Measurements from ENCODE around the gene C8G. TPM values are rescaled to one million over a fixed set of nuclear protein-coding genes. Genes with fewer than 3 reads are reported as not detected.

Gene C8G
- polyA plus RNA-seq (2013, experiment 1 of 2; ENCODE audit: insufficient read length): not detected
- not detected for polyA plus RNA-seq (2013, experiment 2 of 2; ENCODE audit: insufficient read length)

DNA sequence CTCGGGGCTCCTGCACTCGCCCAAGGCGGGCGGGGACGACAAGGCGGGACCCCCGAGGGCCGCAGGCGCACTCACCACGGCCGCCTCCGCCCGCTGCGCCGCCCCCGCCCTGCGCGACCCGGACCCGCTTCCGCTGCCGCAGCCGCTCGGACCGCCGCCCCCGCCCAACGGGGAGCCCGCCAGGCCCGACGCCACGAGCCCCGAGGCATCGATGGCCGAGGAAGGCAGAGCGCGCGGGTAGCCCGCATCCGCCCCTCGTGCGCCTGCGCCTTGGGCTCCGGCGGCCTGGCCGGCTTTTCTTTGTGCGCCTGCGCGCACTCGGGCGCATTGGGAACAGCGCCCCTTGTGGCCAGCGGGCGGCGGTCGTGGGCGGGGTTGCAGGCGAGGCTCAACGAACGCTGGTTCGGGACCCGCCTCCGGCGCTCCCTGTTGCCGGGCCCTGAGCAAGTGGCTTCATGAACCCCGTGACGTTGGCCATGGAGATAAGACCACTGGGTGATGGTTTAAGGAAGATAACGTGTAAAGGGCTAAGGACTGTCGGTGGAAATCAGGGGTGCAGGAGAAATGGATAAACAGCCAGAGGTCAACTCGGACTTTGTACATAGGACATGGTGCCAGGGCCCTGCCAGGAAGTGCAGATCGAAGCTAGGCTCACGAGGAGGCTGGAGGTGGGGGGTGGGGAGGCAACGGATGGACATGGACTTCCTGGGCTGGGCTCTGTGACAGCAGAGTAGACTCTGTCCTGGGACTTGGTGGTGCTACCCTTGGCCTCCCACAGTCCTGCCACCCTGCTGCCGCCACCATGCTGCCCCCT, at the start of gene C8G, which contains the start of gene FBXW5:
C8G (plus strand) TSS at position 725 of the 814 bp plus-strand sequence; CDS start at position 803, 78 bp downstream.
FBXW5 (minus strand) TSS at position 220 of the 814 bp plus-strand sequence. CDS start 655 bp downstream, outside the sequence.
- peak; percentile 95 for DNase-seq

DNA sequence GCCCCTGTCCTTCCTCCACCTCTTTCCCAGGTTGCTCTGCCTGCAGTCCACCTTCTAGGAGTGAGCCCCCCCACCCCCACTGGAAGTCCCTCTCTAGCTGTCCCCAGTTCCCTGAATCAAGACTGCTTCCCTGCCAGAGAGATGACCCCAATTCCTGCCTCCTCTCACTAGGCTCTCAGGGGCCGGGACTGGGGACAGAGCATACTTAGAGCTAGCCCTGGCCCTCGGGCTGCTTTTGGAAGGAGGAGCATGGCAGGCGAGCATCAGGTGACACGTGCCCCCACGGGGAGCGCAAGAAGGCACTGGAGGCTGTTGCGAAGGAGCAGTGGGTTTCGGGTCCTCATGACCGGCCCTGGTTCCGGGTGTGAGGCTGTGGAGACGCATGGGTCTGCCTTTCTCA, 49.0 kb upstream of the C8G start:
- DNase-seq: no peak

DNA sequence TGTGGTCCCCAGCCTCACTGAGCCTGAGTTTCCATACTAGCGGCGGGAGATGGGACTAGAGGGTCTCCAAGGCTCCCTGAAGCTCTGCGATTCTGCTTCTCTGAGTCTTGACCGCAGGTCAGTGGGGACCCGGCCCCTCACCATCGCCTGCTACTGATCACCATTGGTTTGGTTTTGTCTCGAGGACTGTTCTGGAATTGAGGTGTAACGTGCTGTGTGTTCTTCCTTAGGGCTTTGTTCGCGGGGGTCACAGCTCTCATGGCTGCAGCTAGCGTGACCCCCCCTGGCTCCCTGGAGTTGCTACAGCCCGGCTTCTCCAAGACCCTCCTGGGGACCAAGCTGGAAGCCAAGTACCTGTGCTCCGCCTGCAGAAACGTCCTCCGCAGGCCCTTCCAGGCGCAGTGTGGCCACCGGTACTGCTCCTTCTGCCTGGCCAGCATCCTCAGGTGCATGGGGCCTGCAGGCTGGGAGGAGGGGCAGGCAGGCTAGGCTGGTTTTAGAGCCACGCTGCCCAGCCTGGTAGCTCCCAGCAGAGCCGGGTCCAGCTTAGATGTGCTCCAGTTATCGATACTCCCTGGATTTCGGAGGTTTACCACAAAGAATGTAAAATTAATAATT, 46.5 kb upstream of the C8G start:
- no peak for DNase-seq

DNA sequence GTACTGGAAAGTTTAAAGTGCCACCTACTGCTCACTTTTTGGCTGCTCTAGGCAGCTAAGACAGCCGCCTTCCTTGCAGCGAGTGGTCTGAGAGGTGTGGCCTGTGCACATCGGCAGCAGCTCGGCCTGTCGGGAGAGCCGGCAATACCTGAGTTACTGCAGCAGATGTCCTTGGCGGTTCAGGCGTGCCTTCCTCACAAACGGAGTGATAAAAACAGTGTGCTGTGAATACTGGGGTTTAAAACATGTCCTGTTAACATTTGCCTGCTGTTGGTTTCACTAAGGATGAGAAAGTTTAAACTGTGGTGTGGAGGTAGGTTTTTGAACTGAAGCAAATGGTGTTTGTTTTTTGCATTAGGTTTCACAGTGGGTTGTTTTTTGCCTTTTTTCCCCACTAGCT, 45.8 kb upstream of the C8G start:
- no peak for DNase-seq

DNA sequence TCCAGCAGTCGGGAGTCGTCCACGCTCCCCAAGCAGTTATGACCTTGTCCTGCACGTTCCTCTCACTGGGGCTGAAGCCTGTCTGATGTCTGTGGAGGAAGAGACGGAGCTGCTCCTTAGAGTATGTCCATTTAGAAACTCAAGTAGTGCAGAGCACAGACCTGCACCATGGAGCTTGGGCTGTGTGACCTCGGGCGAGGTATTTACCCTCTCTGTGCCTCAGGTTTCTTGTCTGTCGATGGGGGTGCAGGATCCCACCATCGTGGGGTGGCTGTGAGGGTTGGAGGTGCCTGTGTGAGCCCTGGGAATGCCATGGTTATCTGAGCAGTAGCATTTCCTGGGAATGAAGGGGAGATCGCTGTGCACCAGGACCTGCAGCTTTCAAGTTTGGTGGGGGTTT, 44.5 kb upstream of the C8G start:
- DNase-seq: no peak

DNA sequence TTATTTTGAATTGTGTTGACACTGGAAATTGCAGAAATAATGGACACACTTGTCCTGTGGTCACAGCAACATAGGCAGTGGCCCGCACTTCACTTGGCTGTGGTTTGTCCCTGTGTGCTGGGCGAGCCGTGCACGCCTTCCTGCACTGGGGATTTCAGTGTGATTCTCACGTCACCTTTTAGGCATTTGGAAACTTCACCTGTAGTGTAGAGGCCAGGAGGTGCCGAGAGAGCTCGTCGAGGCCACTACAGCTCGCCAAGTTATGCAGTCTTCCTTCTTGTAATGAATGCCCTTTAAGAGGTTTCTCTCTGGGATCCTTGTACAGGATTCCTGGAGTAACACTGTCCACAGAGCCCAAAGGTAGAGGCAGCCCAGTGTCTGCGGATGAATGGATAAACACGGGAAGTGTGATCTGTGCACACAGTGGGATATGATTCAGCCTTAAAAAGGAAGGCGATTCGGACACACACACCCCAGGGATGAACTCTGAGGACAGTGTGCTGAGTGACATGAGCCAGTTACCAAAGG, 44.0 kb upstream of the C8G start:
- no peak for DNase-seq

DNA sequence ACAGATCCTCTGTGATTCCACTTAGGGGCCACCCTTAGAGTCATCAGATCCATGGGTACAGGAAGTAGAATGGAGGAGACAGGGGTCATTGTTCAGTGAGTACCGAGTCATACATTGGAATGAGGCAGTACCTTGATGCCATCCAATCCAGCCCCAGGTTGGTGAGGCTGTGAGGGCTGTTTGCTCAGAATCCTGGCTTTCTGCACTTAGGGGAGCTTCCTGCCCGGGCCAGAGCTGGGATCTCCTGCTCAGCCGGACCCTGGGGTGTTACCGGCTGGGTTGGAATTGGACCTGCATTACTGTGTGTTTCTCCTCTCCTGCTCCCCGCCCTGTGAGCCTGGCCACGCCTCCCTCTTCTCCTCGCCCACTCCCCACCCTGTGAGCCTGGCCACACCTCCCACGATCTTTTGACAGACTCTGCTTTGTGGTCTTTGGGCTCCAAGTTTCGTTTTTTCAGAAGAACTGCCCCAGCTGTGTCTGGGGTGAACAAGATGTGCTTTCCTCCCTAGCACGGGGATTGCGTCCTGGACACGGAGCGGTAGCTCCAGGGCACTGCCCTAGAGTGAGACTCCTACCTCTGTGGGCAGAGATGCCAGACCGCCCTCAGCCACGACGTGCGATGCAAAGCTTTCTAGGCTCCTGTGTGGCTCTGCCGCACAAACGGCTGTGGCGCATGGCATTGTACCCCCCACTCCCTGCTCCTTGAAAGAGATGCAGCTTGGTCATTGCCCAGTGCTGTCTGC, 43.4 kb upstream of the C8G start:
- DNase-seq: no peak

DNA sequence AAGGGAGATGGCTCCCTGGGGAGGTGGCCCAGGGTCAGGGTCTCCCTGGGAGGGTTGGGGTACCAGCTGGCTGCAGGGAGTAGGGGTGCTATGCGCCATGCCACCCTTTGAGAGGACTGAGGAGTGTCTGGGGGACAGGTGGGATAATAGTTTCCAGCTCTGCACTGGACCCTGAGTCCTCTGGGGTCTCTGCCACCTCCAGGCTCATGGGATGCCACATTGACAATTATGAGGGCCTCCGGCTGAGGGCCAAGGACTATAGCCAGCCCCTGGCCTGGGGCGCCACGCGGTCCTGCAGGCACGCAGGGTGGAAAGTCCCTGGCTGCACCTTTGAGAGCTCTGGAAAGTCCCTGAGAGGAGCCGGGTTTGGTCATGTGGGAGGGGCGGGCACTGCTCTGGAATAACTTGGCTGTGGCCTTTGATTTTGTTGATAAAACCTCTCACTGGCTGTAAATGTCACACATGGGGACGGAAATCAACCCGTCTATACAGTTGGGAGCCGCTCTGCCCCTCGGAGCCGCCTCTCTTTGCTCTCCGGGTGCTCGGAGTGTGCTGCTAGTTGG, 42.7 kb upstream of the C8G start:
- no peak for DNase-seq

DNA sequence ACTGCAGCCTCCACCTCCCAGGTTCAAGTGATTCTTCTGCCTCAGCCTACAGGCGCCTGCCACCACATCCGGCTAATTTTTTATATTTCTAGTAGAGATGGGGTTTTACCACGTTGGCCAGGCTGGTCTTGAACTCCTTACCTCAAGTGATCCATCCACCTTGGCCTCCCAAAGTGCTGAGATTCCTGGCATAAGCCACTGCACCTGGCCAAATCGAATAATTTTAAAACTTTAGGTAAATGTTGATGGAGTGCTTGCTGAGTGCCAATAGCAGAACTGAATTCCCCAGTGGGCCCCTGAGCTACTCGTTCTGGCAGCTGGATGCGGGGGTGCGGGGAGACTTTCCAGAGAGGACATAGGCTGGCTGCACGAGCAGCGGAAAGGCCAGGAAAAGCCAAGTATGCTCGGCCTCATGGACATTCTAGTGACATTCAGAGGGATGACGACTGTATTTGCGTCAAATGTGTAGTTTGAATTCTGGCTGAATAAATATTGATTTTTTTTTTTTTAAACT, 41.9 kb upstream of the C8G start:
- DNase-seq: no peak

DNA sequence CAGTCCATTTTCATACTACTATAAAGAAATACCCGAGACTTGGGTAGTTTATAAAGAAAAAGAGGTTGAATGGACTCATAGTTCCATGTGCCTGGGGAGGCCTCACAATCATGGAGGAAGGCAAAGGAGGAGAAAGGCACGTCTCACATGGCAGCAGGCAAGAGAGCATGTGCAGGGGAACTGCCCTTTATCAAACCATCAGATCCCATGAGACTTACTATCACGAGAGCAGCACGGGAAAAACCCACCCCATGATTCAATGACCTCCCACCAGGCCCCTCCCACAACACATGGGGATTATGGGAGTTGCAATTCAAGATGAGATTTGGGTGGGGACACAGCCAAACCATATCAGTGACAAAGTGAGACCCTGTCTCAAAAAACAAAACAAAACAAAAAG, 38.8 kb upstream of the C8G start:
- no peak for DNase-seq

DNA sequence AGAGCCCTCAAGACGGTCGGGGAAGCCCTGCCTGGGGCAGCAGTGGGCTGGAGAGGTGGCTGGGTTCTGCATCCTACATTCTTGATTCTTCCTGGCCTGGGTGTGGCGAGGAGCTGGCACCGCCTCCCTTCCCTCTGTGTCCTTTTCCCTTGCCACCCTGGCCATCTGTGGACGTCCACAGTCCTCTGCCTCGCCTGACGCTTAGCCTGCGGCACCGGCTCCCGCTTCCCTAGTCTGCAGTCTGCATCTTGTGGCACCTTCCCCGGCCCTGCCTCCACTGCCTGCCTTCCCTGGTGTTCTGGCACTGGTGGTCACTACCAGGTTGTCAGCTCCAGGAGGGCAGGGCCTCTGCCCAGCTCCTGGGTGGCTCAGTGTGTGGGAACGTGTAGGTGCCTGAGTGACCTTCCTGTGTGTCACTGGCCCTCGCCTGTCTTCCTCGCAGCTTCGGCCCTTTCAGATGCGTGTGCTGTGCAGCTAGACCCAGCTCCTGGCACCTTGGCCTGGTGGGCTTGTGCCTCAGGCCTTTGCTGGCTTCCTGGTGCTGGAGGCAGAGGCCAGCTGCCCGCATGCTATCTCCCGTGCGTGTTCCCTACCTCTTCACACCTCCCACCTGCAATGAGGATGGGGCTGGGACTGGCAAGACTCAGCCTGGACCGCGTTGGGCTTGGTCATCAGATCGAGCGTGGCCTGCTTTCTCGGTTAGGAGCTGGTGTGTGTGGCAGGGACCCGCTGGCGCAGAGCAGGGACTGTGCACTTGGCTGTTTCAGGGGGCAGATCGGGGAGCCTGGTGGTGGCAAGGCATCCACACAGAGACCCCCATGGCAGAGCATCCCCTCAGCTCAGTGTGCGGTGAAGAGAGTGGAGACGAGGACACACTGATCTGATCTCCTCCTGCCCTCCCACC, 37.8 kb upstream of the C8G start:
- DNase-seq: no peak

DNA sequence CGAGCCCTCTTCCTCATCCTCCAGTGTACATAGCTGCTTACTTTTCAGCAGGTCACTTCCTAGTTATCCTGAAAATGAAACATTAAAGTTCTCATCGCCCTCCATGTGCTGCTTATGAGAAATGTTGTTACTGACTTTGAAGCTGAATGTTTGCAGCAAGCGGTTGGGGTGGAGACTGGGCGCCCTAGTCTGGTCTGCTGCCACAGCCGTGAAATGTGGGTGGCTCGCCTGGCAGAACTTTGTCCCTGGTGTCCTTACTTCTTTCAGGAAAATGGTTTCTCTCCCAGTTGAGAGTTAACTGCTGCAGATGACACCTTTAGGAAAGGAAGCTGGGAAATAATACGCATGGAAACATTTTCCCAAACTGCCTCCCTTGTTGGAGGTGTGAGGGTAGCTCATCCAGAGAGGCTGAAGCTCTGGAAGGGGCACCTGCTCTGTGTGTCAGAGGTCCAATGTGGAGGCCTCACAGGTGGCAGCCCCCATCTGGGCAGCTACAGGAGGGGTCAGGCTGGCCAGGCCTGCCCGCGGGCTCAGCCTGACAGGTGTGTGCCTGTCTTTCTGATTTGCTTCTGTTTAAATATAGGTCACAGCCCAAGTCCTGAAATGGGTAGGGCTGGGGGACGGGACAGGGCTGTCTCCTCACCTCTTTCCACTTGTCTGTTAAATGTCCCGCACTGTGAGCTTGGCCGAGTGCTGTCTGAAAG, 34.7 kb upstream of the C8G start:
- no peak for DNase-seq

DNA sequence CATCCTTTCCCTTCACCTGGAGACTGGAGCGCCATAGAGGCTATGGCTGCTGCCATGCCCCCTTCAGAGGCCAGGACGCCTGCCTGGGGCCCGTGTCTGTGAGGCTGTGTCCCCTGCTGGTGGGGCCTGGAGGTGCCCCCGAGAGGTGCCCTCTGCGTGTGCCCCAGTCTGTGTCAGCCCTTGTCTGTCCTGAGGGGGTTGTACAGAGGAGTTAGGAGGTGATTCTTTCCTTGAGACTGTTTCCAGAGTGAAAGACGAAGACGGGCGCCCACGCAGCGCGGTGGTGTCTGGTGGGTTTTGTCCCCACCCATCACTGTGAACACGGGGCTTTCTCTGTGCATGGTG, 34.2 kb upstream of the C8G start:
- no peak for DNase-seq

DNA sequence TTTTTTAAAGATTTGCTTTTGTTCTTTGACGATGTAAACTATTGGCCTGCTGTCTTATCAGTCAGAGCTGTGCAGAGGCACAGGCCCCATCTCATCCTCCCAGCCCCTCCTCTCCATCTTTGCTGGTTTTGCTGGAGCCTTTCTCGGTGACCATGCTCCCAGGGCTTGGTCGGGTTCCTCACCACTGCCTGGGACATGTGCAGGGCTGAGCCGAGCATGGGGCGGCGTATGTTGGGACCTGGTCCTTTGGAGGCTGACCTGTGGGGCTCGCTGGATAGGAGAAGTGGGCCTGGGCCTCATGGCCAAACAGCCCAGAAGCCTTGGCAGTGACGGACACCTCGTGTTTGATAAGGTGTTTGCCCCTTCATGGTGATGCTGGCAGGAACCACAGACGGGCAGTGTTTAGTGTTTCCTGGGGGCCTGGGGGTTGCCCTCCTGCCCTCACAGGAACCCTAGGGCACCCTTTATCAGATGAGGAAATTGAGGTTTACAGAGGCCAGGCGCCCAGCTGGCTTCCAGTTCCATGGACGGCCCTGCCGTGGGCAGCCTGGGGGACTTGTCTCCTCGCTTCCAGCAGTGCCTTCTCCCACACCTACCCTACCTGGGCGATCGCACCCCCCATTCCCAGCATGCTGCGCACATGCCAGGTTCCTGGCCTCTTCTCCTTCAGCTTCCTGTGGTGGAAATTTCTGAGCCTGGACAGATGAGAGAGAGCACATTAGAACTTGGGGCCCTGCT, 31.2 kb upstream of the C8G start:
- no peak for DNase-seq

DNA sequence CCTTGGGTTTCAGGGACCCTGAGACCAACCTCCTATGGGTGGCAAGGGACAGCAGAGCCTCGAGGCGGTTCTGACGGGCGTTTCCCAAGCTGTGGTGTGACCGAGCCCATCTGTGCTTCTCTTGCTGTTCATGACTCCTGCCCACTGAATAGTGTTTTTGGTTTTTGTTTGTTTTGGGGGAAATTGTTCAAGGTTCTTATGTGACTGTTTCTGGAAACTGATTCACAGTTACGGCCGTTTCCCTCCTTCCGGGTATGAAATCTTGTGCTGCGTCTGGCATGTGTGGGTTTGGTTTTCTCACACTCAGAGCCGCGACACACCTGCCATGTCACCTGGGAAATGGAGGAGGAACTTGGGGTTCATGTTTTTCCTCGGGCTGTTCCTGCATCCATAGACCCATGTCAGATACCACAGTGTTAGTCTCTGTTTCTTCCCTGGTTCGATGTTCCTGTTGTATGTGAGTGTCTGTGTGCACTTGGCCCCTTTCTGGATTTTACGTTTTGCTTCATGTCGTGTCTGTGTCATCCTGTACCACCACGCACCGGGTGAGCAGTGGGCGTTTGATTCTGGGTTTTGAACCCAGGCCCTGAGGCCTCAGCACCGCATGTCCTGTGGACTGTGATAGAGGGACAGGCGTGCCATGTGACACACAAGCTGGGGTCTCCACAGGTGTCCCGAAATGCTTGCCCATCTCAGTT, 29.3 kb upstream of the C8G start:
- no peak for DNase-seq

DNA sequence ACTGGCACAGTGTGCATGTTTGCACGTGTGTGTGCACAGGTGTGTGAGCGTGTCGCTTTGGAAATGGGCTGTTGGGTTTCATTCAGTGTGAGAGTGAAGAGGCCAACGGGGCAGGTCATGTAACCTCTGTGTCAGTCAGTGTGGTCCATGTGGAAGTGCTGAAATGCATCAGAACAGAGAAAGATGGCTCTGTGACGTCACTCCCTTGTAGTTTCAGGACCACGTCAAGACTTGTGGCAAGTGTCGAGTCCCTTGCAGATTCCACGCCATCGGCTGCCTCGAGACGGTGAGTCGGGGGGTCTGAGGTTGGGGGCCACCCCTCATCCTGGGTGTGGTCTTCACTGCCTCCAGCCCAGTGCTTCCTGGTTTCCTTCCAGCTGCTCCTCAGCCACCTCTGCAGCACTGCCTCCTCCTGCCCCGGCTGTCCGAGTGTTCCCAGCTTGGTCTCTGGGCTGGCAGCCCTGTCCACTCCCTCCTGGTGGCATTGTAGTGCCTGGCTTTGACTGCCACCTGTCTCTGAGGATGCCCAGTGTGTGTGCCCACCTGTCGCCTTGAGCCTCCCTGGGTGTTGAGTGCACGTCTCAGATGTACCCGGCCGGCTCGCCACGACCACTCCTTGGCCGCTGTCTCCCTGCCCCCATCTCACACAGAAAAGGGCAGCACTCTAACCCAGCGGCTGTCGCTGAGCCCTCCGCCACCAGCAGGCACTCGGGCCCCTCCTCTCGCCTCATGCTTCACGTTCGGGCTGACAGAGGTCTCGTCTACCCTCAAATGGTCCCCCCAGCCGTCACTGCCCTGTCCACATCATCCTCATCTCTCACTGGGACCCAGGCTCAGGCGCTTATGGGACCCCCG, 28.5 kb upstream of the C8G start:
- DNase-seq: no peak

DNA sequence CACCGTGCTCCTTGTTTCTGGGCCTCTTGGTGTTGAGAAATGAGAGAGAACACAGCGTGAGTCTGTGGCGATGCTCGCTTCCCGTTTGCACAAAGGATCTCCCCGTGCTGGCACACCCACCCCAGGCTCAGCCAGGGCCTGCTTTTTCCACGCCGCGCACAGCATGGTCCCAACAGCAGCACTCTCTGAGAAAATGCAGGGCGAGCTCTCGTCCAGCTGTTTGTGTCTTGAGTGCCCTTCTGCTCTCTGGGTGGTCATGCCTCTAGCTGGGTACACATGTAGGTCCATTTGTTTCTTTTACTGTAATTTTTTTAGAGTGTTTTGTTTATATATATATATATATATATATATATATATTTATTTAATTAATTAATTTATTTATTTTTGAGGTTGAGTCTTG, 27.1 kb upstream of the C8G start:
- no peak for DNase-seq

DNA sequence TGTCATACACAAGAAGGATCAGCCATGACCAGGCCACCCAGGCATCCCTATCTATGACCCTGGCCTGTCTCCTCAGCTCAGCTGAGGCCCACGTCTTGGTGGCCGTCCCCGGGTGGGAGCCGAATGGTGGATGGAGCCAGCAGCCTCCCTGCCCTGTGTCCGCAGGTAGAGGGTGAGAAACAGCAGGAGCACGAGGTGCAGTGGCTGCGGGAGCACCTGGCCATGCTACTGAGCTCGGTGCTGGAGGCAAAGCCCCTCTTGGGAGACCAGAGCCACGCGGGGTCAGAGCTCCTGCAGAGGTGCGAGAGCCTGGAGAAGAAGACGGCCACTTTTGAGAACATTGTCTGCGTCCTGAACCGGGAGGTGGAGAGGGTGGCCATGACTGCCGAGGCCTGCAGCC, 25.0 kb upstream of the C8G start:
- no peak for DNase-seq
